Peyer's patch (tissue), 4 donors: Measurements from ENCODE around the gene MRPL37. TPM values are rescaled to one million over a fixed set of nuclear protein-coding genes. Genes with fewer than 3 reads are reported as not detected.

ENCODE experiments used
- DNase-seq, 3 donors: peaks; one replicate each; pipeline ENCODE4 v3.0.0-alpha.2; 2017 to 2019
- H3K27ac ChIP-seq, 4 donors: fragments of 200-600 bp; sonication (generic); one replicate each; pipeline ENCODE4 v1.5.1; 2016 to 2019
- H3K27me3 ChIP-seq, 2 donors: fragments of 200-600 bp; sonication (generic); one replicate each; pipeline ENCODE4 v1.5.1; 2019
- H3K36me3 ChIP-seq, 3 donors: fragments of 200-600 bp; sonication (generic); one replicate each; pipeline ENCODE4 v1.5.1; 2016 to 2019
- H3K4me1 ChIP-seq, 4 donors: fragments of 200-600 bp; sonication (generic); one replicate each; pipeline ENCODE4 v1.5.1; 2016 to 2019
- H3K4me3 ChIP-seq, 4 donors: fragments of 200-600 bp; sonication (generic); 1 replicate in 3 of 4; 2 replicates in 1 of 4; pipeline ENCODE4 v1.5.1; 2016 to 2019; ENCODE audit warnings: mild to moderate bottlenecking in 1 of 4
- H3K9me3 ChIP-seq, 4 donors: fragments of 200-600 bp; sonication (generic); one replicate each; pipeline ENCODE4 v1.5.1; 2016 to 2019; ENCODE audit warnings: mild to moderate bottlenecking in 1 of 4
- CTCF ChIP-seq, 6 experiments: fragments of 450-650 bp in 4 of 6; fragments of 200-600 bp in 2 of 6; sonication (generic) in 1 of 6; IDR thresholded peaks; one replicate each; pipeline ENCODE4 v1.5.1; 2017 to 2019; ENCODE audit warnings: antibody characterized with exemption in 6 of 6, mild to moderate bottlenecking in 3 of 6, moderate library complexity in 1 of 6
- POLR2A ChIP-seq, 2 donors: fragments of 450-650 bp; IDR thresholded peaks; one replicate each; pipeline ENCODE4 v1.5.1; 2017; ENCODE audit warnings: antibody characterized with exemption in 2 of 2, mild to moderate bottlenecking in 2 of 2, moderate library complexity in 2 of 2
- total RNA-seq, 4 donors: library from RNA; depleted of rRNA; stranded (reverse); fragments of >200 nt; gene quantifications; one replicate each; pipeline ENCODE4 v1.1.0, GENCODE V29; 2016

MRPL37 gene
- total RNA-seq, 4 donors from 2014 or later: 52.8 to 58.3 (median 54.5) TPM

GRCh38 chr1:54224233-54224632 is 24.3 kb downstream of the MRPL37 start:
- peaks cover 0 to 17% (median 0%) of the 10 kb centered on the region in 3 donors for H3K36me3 ChIP-seq
- no peaks in the 10 kb centered on the region for H3K9me3 ChIP-seq
- no peak for DNase-seq
- peaks cover 0 to 21% (median 2%) of the 10 kb centered on the region in 4 donors for H3K4me1 ChIP-seq
- H3K4me3 ChIP-seq: no peak overlapping the region
- H3K27me3 ChIP-seq: no peaks in the 10 kb centered on the region
- TF ChIP-seq CTCF (IDR thresholded peaks at IDR 0.05) (no peak), POLR2A (IDR thresholded peaks at IDR 0.05) (no peak)
- no peak overlapping the region for H3K27ac ChIP-seq

GRCh38 chr1:54225378-54225777 is 25.4 kb downstream of the MRPL37 start:
- TF ChIP-seq POLR2A (IDR thresholded peaks at IDR 0.05): no peak
- TF ChIP-seq CTCF (IDR thresholded peaks at IDR 0.05): no peak
- no peak overlapping the region for H3K4me3 ChIP-seq
- H3K9me3 ChIP-seq: no peaks in the 10 kb centered on the region
- peaks cover 0 to 17% (median 0%) of the 10 kb centered on the region in 3 donors for H3K36me3 ChIP-seq
- H3K27me3 ChIP-seq: no peaks in the 10 kb centered on the region
- H3K4me1 ChIP-seq: peaks cover 0 to 14% (median 0%) of the 10 kb centered on the region in 4 donors
- H3K27ac ChIP-seq: no peak overlapping the region
- no peak for DNase-seq

GRCh38 chr1:54225986-54226559 is 26.1 kb downstream of the MRPL37 start:
- TF ChIP-seq POLR2A (IDR thresholded peaks at IDR 0.05) (no peak), CTCF (IDR thresholded peaks at IDR 0.05) (no peak)
- no peaks in the 10 kb centered on the region for H3K27me3 ChIP-seq
- H3K4me1 ChIP-seq: peaks cover 0 to 9% (median 0%) of the 10 kb centered on the region in 4 donors
- peaks cover 0 to 17% (median 0%) of the 10 kb centered on the region in 3 donors for H3K36me3 ChIP-seq
- no peak overlapping the region for H3K27ac ChIP-seq
- no peak overlapping the region for H3K4me3 ChIP-seq
- no peaks in the 10 kb centered on the region for H3K9me3 ChIP-seq
- DNase-seq: no peak

GRCh38 chr1:54227091-54227602 is 27.2 kb downstream of the MRPL37 start:
- TF ChIP-seq CTCF (IDR thresholded peaks at IDR 0.05): no peak
- no peak for TF ChIP-seq POLR2A (IDR thresholded peaks at IDR 0.05)
- no peak overlapping the region for H3K4me3 ChIP-seq
- peak overlapping the region in 1 of 4 donors; percentile 9 for H3K27ac ChIP-seq
- H3K36me3 ChIP-seq: peaks cover 0 to 14% (median 0%) of the 10 kb centered on the region in 3 donors
- H3K27me3 ChIP-seq: no peaks in the 10 kb centered on the region
- peaks cover 0 to 9% (median 0%) of the 10 kb centered on the region in 4 donors for H3K4me1 ChIP-seq
- DNase-seq: peak in 1 of 3 donors; percentile 72
- H3K9me3 ChIP-seq: no peaks in the 10 kb centered on the region

GRCh38 chr1:54227891-54228310 is 27.9 kb downstream of the MRPL37 start:
- no peak for DNase-seq
- H3K27ac ChIP-seq: peak overlapping the region in 1 of 4 donors; percentile 9
- TF ChIP-seq CTCF (IDR thresholded peaks at IDR 0.05) (no peak), POLR2A (IDR thresholded peaks at IDR 0.05) (no peak)
- H3K4me1 ChIP-seq: peaks cover 0 to 9% (median 0%) of the 10 kb centered on the region in 4 donors
- H3K9me3 ChIP-seq: no peaks in the 10 kb centered on the region
- no peak overlapping the region for H3K4me3 ChIP-seq
- peaks cover 0 to 14% (median 0%) of the 10 kb centered on the region in 3 donors for H3K36me3 ChIP-seq
- no peaks in the 10 kb centered on the region for H3K27me3 ChIP-seq
